Pons (tissue), 1 donor: Measurements from ENCODE around the gene B3GAT3.
"Not testable (repeated sequence)": the region's sequence is repeated elsewhere in the genome, so short reads cannot be mapped to it uniquely, and the experiment has no call there.

ENCODE experiments used
- DNase-seq: peaks from one replicate; pipeline ENCODE4 v3.0.0-alpha.2; 2016; ENCODE audit warnings: low spot score

The B3GAT3 gene

DNA sequence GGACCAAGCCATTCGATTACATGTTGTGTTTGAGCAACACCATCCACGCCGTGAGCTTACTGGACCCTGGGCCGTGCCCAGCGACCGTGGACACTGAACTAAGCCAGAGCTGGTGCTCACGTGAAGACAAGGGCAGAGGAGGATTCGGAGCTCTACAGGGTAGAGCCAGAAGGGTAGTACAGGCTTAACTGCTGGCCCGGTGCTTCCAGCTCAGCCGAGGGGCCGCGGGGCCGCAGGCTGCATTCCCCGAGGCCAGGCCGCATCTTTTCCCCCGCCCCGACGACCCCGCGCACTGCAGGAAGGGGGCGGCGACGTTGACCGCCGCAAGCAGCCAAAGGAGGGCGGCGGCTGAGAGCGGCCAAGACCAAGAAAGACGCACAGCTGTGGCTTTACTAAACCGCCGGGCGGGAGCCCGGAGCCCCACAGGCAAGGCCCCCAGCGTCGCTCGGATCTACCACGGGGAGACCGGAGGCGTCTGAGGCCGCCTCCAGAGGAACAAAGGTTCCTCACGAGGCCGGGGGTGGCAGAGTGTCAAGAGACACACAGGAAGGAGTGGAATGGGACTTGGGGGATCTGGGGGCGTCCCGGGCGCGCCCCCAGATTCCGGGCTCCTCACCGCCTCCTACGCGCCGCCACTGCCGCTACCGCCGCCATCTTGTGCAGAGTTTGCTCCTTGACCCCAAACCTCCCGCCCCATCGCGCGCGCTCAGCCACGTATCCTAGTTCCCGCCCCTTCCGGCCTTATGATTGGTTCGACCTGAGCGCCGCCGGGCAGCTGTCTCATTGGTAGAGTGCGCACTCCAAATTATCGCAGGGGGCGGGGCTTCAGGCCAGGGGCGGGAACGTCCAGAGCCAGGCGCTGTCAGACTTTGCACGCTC is 24.4 kb upstream of the B3GAT3 start, which contains the start of gene GANAB:
TSS of gene GANAB (minus strand) at position 668 of the 879 bp plus-strand sequence. CDS start at position 654, 14 bp downstream.
- DNase-seq, result peak; percentile 98

DNA sequence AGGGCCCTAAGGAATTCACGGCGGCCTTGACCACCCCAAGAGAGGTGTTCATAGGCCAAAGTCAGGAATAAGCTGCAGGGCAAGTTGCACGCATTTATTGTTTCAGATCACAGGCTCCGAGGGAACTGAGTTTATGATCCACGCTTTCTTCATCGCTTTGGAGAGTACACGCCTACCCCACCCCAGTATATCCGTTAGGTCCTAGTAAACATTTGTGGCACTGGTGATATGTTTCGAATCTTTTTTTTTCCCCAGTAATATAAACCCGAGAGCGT is 23.8 kb upstream of the B3GAT3 start:
- DNase-seq, result no peak

DNA sequence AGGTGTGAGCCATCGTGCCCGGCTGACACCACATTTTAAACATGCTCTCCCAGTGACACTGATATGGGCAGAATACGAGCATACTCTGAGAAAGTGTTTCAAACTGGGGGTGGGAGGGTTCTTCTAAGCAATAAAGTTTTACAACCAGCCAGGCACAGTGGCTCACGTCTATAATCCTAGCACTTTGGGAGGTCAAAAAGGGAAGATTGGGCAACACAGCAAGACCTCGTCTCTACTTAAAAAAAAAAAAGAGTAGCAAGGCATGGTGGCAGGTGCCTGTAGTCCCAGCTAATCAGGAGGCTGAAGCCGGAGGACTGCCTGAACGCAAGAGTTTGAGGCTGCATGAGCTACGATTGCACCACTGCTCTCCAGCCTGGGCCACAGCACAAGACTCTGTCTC is 22.4 kb upstream of the B3GAT3 start:
- DNase-seq, result no peak

- DNase-seq, result no peak
Observed at GRCh38 chr11:62632492-62632891, 10.7 kb upstream of the B3GAT3 start.

GRCh38 chr11:62627713-62628112 is 5.9 kb upstream of the B3GAT3 start:
- DNase-seq, result no peak

- DNase-seq, result no peak
Observed at GRCh38 chr11:62622476-62623089, 797 bp upstream of the B3GAT3 start.

GRCh38 chr11:62621027-62621566 is 689 bp downstream of the B3GAT3 start:
- DNase-seq, result no peak

- DNase-seq, result not testable (repeated sequence)
Observed at GRCh38 chr11:62616957-62617356, 4.8 kb downstream of the B3GAT3 start.

GRCh38 chr11:62615521-62615920 is 6.3 kb downstream of the B3GAT3 start:
- DNase-seq, result no peak

DNA sequence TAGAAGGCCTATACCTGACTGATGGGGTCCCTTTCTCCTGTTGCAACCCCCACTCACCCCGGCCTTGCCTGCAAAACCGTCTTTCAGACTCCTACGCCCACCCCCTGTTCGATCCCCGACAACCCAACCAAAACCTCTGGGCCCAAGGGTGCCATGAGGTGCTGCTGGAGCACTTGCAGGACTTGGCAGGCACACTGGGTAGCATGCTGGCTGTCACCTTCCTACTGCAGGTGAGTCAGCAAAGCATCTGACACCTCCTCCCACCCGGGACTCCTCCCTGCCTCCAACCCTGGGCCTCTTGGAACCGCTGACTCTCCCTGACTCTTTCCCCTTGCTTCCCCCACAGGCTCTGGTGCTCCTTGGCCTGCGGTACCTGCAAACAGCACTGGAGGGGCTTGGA is 7.5 kb downstream of the B3GAT3 start:
- DNase-seq, result no peak

GRCh38 chr11:62613291-62613778 is 8.5 kb downstream of the B3GAT3 start:
- no peak for DNase-seq

DNA sequence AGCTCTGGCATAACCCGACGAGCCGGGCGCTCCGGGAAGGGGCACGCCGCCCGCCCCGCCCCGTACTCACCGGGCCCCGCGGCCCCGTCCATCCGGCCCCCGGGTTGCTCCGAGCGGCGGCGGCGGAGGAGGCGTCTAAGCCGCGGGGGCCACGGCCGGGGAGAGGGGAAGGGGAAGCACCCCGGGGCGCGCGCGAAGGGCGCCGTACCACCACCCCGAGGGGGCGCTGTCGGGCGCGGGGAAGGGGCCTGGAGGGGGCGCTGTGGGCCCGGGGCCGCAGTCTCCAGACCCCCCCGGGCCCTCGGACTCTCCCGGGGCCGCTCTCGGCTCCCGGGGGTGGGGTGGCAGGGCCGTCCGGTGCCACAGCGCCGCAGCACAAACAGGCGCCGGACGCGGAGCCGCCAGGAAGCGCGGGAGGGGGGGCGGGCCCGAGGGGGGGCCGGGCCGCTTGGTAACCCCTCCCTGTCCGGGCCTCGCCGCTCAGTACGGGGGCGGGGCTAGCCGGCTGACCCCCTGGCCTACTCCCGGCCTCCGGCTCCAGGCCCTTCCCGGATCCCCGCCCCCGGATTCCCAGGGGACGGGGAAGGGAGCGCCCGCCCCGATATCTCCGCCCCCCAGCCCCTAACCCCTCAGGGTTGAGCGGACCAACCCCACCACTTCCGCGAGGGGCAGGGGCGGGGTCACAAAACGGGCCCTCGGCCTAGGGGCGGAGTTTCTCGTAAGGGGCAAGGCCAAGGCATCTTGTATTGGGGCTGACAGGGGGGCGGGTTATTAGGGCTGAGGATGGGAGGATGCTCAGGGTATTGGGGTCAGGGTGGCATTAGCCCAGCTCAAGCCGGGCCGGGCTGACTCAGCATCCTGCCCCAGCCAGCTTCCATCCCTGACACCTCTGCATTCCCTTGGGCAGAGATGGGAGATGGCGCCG is 9.2 kb downstream of the B3GAT3 start, which contains the start of the genes EML3 and ROM1:
TSS of gene EML3 (minus strand) at position 410 of the 925 bp plus-strand sequence. CDS start at position 92, 318 bp downstream.
TSS of gene ROM1 (plus strand) at position 892 of the 925 bp plus-strand sequence. CDS start at position 917, 25 bp downstream.
- peak; percentile 82 for DNase-seq

GRCh38 chr11:62611705-62612365 is 10.0 kb downstream of the B3GAT3 start:
- DNase-seq, result no peak

GRCh38 chr11:62610814-62611704 is 10.7 kb downstream of the B3GAT3 start:
- no peak for DNase-seq

- DNase-seq, result no peak
Observed at GRCh38 chr11:62610403-62610802, 11.4 kb downstream of the B3GAT3 start.

GRCh38 chr11:62608776-62609175 is 13.0 kb downstream of the B3GAT3 start:
- DNase-seq, result no peak

- no peak for DNase-seq
Observed at GRCh38 chr11:62607714-62608113, 14.1 kb downstream of the B3GAT3 start.

DNA sequence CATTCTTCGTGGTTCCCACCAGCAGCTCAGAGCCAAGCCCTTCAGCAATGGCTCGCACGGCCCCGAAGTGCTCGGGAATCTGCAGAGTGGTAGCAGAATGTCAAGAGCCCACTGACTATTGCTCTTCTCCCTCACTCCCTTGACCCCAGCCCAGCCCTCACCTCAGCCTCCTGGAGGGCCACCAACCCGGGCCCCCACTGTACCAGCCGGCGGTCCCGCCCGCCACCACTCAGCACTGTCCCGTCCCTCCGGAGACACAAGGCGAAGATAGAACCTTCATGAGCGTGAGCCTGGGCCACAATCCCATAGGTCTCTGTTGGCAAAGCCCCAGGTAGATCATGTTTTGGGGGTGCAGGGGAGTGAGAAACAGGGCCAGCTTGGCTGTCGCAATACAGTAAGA is 15.9 kb downstream of the B3GAT3 start:
- DNase-seq, result no peak

- no peak for DNase-seq
Observed at GRCh38 chr11:62605467-62605866, 16.3 kb downstream of the B3GAT3 start.

- no peak for DNase-seq
Observed at GRCh38 chr11:62604460-62605120, 17.2 kb downstream of the B3GAT3 start.
